ENCODE results near the gene PAMR1. TPM values are rescaled to one million over a fixed set of nuclear protein-coding genes. Genes with fewer than 3 reads are reported as not detected.

PAMR1 gene
- total RNA-seq, 4 donors from 2014 or later = 2.6 to 64.4 (median 9.5) TPM

DNA sequence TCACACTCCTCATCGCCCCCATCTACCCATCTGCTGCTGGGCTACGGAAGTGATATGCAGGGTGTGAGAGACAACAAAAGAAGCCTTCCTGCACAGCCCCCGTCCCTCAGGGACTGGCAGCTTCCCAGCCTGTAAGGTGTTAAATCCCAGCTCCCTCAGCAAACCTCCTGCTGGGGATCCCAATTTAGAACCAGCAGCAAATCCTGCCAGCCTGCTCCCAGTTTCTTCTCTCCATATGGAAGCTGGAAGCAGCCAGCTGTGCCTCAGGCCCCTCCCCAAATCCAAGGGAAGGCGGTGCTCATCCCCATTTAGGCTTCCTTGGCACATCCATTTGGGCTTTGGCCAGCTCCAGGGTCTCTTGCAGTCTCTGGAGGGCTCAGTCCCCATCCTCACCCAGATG, 47.5 kb downstream of the PAMR1 start:
- H3K27ac ChIP-seq = no peak overlapping the region
- H3K4me3 ChIP-seq = no peak overlapping the region
- H3K36me3 ChIP-seq = no peaks in the 10 kb centered on the region
- peaks cover 0 to 6% (median 1%) of the 10 kb centered on the region in 4 donors for H3K4me1 ChIP-seq
- no peaks in the 10 kb centered on the region for H3K9me3 ChIP-seq
- DNase-seq = no peak
- no peak for TF ChIP-seq POLR2A (IDR thresholded peaks at IDR 0.05)
- no peak for TF ChIP-seq CTCF (IDR thresholded peaks at IDR 0.05)
- no peaks in the 10 kb centered on the region for H3K27me3 ChIP-seq

GRCh38 chr11:35474688-35475087, 50.7 kb downstream of the PAMR1 start:
- no peak overlapping the region for H3K4me3 ChIP-seq
- TF ChIP-seq CTCF (IDR thresholded peaks at IDR 0.05) = no peak
- no peak for TF ChIP-seq POLR2A (IDR thresholded peaks at IDR 0.05)
- peak in 1 of 3 donors; percentile 51 for DNase-seq
- H3K4me1 ChIP-seq = peaks cover 0 to 6% (median 1%) of the 10 kb centered on the region in 4 donors
- H3K27ac ChIP-seq = peak overlapping the region in 1 of 4 donors; percentile 55
- no peaks in the 10 kb centered on the region for H3K9me3 ChIP-seq
- no peaks in the 10 kb centered on the region for H3K36me3 ChIP-seq
- no peaks in the 10 kb centered on the region for H3K27me3 ChIP-seq

DNA sequence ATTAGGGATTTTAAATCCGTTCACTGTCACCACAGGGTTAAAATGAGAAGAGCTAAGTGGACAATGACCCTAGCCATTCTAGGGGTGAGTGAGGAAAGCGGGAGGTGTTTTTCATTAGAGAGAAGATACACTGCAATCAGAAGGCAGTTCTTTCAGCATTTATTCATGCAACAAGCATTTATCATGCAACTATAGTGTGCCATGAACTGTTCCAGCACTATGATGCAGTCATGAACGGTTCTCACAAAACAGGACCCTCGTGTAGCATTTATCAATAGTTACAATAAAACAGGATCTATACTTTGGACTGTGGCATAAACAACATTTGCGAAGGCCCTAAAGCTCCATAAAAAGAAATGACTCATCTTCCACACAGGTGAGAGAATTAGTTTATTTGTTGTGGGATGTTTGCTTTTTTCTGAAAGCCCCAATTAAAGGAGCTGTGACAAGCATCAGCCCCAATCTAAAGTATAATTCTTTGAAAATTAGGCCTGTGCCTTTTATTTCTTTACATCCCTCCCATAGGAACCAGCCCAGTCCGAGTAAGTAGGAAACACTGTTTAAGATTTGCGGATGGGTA, 51.5 kb downstream of the PAMR1 start:
- no peaks in the 10 kb centered on the region for H3K27me3 ChIP-seq
- H3K27ac ChIP-seq = peak overlapping the region in 1 of 4 donors; percentile 55
- no peaks in the 10 kb centered on the region for H3K9me3 ChIP-seq
- H3K4me1 ChIP-seq = peaks cover 0 to 6% (median 1%) of the 10 kb centered on the region in 4 donors
- no peaks in the 10 kb centered on the region for H3K36me3 ChIP-seq
- TF ChIP-seq POLR2A (IDR thresholded peaks at IDR 0.05) (no peak), CTCF (IDR thresholded peaks at IDR 0.05) (no peak)
- no peak overlapping the region for H3K4me3 ChIP-seq
- DNase-seq = no peak

DNA sequence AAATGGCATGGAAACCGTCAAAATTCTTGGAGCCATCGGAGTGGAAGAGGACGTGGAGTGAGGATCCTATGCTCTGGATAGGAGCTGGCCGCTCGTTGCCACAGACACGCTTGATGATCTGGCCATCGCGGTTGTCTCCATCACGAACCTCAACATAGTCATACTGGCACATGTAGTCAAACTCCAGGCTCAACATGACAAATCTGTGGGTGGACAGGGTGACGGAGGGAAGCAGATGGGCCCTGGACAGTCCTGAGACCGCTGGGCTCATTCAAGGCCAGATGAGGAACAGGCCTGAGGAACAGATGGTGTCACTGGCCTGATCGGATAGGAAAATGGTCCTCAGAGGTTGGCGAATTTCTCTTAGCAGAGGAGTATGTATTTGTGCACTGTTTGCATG, 54.8 kb downstream of the PAMR1 start:
- H3K27ac ChIP-seq = no peak overlapping the region
- TF ChIP-seq POLR2A (IDR thresholded peaks at IDR 0.05) = no peak
- no peak for TF ChIP-seq CTCF (IDR thresholded peaks at IDR 0.05)

GRCh38 chr11:35466058-35466457, 59.4 kb downstream of the PAMR1 start:
- TF ChIP-seq POLR2A (IDR thresholded peaks at IDR 0.05) (no peak), CTCF (IDR thresholded peaks at IDR 0.05) (no peak)
- Histone ChIP-seq H3K4me3 (no peak overlapping the region), H3K27ac (no peak overlapping the region), H3K4me1 (no peaks in the 10 kb centered on the region), H3K27me3 (no peaks in the 10 kb centered on the region), H3K9me3 (no peaks in the 10 kb centered on the region), H3K36me3 (no peaks in the 10 kb centered on the region)
- DNase-seq = no peak

More for the DNA sequence above, 54.8 kb downstream of the PAMR1 start:
- Histone ChIP-seq H3K4me3 (no peak overlapping the region), H3K27me3 (no peaks in the 10 kb centered on the region), H3K36me3 (no peaks in the 10 kb centered on the region), H3K9me3 (no peaks in the 10 kb centered on the region), H3K4me1 (peaks cover 0 to 6% (median 0%) of the 10 kb centered on the region in 4 donors)
- DNase-seq = no peak

GRCh38 chr11:35464308-35464707, 61.1 kb downstream of the PAMR1 start:
- no peaks in the 10 kb centered on the region for H3K9me3 ChIP-seq
- no peaks in the 10 kb centered on the region for H3K4me1 ChIP-seq
- H3K36me3 ChIP-seq = no peaks in the 10 kb centered on the region
- no peaks in the 10 kb centered on the region for H3K27me3 ChIP-seq
- TF ChIP-seq POLR2A (IDR thresholded peaks at IDR 0.05) = no peak
- peak in 2 of 6 experiments; percentile 29 to 44 for TF ChIP-seq CTCF (IDR thresholded peaks at IDR 0.05)
- H3K4me3 ChIP-seq = no peak overlapping the region
- no peak overlapping the region for H3K27ac ChIP-seq
- no peak for DNase-seq

Measured in Peyer's patch (tissue), 4 donors.